Sigmoid colon (tissue), 4 donors: ENCODE results near the gene EHBP1.

Experiments used
- POLR2A ChIP-seq, 2 donors: fragments of 450-650 bp; IDR thresholded peaks; one replicate each; pipeline ENCODE4 v1.6.1; 2016; ENCODE audit warnings: antibody characterized with exemption in 2 of 2, mild to moderate bottlenecking in 2 of 2, moderate library complexity in 2 of 2
- POLR2AphosphoS5 ChIP-seq, 4 donors: sonication (generic); formaldehyde crosslinking; IDR thresholded peaks; one replicate each; pipeline ENCODE4 v1.6.1; 2017; ENCODE audit warnings: antibody characterized with exemption in 4 of 4
- TF ChIP-seq, protein P1 (sequence below), 4 experiments: fragments of 450-650 bp in 3 of 4; fragments of 200-600 bp in 1 of 4; IDR thresholded peaks; one replicate each; pipeline ENCODE4 v1.5.1; 2016 to 2019; ENCODE audit warnings: antibody characterized with exemption in 4 of 4, mild to moderate bottlenecking in 3 of 4, moderate library complexity in 2 of 4

DNA sequence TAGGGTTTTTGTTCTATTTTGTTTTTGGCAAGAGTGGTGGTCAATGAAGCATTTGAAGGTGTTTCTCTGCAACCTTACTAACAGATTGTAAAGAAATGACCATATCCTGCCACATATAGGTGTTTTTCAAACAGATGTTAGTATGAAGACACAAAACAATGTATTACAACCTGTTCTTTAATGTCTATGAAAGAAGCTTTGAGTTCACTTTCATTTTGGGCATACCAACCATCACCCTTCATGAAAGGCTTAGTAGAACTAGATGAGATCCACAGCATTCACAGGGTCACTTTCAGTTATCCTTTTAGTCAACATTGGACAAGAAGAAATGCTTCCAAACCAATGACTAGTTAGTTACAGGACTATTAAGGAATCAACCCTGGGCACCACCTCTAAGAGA lies 95.1 kb downstream of the EHBP1 start:
- TF ChIP-seq POLR2A (IDR thresholded peaks at IDR 0.05) = no peak
- TF ChIP-seq, protein P1, sequence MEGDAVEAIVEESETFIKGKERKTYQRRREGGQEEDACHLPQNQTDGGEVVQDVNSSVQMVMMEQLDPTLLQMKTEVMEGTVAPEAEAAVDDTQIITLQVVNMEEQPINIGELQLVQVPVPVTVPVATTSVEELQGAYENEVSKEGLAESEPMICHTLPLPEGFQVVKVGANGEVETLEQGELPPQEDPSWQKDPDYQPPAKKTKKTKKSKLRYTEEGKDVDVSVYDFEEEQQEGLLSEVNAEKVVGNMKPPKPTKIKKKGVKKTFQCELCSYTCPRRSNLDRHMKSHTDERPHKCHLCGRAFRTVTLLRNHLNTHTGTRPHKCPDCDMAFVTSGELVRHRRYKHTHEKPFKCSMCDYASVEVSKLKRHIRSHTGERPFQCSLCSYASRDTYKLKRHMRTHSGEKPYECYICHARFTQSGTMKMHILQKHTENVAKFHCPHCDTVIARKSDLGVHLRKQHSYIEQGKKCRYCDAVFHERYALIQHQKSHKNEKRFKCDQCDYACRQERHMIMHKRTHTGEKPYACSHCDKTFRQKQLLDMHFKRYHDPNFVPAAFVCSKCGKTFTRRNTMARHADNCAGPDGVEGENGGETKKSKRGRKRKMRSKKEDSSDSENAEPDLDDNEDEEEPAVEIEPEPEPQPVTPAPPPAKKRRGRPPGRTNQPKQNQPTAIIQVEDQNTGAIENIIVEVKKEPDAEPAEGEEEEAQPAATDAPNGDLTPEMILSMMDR (IDR thresholded peaks at IDR 0.05) = no peak
- TF ChIP-seq POLR2AphosphoS5 (IDR thresholded peaks at IDR 0.05) = no peak
